HepG2 (cell line): ENCODE results near the gene SLIT3. TPM values are rescaled to one million over a fixed set of nuclear protein-coding genes. Genes with fewer than 3 reads are reported as not detected.

Source experiments
- ATAC-seq: fragments of 200-7000 bp; cut with Tn5 transposase; 3 replicates; pipeline ENCODE4 v1.9.1; 2020; ENCODE audit warnings: mild to moderate bottlenecking, moderate library complexity
- BruUV-seq: library from RNA; stranded (reverse); fragments of 400-500 nt; replicated peaks from 2 replicates; lab custom pipeline; 2021; lab: Mats Ljungman, UMichigan
- CTCF ChIA-PET: fragments of 300-600 bp; formaldehyde crosslinking; extraction: SDS; loops from one replicate; lab custom pipeline; 2021; ENCODE audit warnings: low total read pairs, inconsistent platforms, low intra/inter-chr PET ratio; lab: Yijun Ruan, JAX
- POLR2A ChIA-PET: fragments of 350-600 bp; sonication (Branson Sonifier 250); formaldehyde crosslinking; loops from one replicate; lab custom pipeline; 2020; ENCODE audit warnings: antibody characterized with exemption, inconsistent platforms; lab: Yijun Ruan, JAX
- DNase-seq: peaks from one replicate; pipeline ENCODE4 v3.0.0-alpha.2; 2015; ENCODE audit warnings: low spot score
- FAIRE-seq: peaks from 3 replicates; lab custom pipeline; 2011; peaks lifted over from hg19 to GRCh38; lab: Jason Lieb, UNC
- H2AFZ ChIP-seq: one replicate; pipeline ENCODE4 v1.6.1; 2011; ENCODE audit warnings: low read length, inconsistent platforms
- H3K27ac ChIP-seq: fragments of 300-600 bp; 3 replicates; pipeline ENCODE4 v1.8.0; 2011; ENCODE audit warnings: mixed run types, mild to moderate bottlenecking, mixed read lengths, low read length, inconsistent platforms; ENCODE audit not compliant: insufficient read depth; ENCODE audit errors: extremely low read length
- H3K27me3 ChIP-seq, 2 experiments: fragments of 200-600 bp in 1 of 2; 2 replicates in 1 of 2; 3 replicates in 1 of 2; pipeline versions ENCODE4 v1.6.0 to v1.8.0; 2011; ENCODE audit warnings: low read length in 2 of 2, mild to moderate bottlenecking in 2 of 2, moderate library complexity in 2 of 2, inconsistent platforms in 1 of 2; ENCODE audit not compliant: insufficient read depth in 2 of 2, control insufficient read depth in 1 of 2
- H3K36me3 ChIP-seq, 2 experiments: fragments of 200-600 bp in 1 of 2; replicated peaks in 1 of 2; 2 replicates in 1 of 2; 3 replicates in 1 of 2; pipeline versions ENCODE4 v1.5.1 to v1.8.0; 2011; ENCODE audit warnings: low read length in 2 of 2, inconsistent platforms in 1 of 2; ENCODE audit not compliant: insufficient read depth in 2 of 2, control insufficient read depth in 1 of 2
- H3K4me1 ChIP-seq: 2 replicates; pipeline ENCODE4 v1.5.1; 2012; ENCODE audit warnings: low read length, inconsistent platforms; ENCODE audit not compliant: insufficient read depth
- H3K4me2 ChIP-seq: 2 replicates; pipeline ENCODE4 v1.6.0; 2011; ENCODE audit warnings: low read depth, low read length, inconsistent platforms
- H3K4me3 ChIP-seq, 3 experiments: fragments of 200-600 bp in 1 of 3; sonication (generic), shearing (Covaris generic) in 1 of 3; replicated peaks in 1 of 3; 2 replicates each; pipeline ENCODE4 v1.5.1; 2011 to 2016; ENCODE audit warnings: low read length in 3 of 3, inconsistent platforms in 2 of 3, low read depth in 2 of 3, mild to moderate bottlenecking in 2 of 3, control low read depth in 1 of 3, mixed read lengths in 1 of 3; ENCODE audit not compliant: insufficient read depth in 1 of 3
- H3K79me2 ChIP-seq: one replicate; pipeline ENCODE4 v1.6.1; 2011; ENCODE audit warnings: low read length, inconsistent platforms; ENCODE audit not compliant: insufficient read depth
- H3K9ac ChIP-seq: 2 replicates; pipeline ENCODE4 v1.6.0; 2011; ENCODE audit warnings: mild to moderate bottlenecking, low read depth, low read length, inconsistent platforms; ENCODE audit not compliant: insufficient read depth
- H3K9me3 ChIP-seq: 2 replicates; pipeline ENCODE4 v1.5.1; 2012; ENCODE audit warnings: mild to moderate bottlenecking, low read length
- H4K20me1 ChIP-seq: 2 replicates; pipeline ENCODE4 v1.6.0; 2011; ENCODE audit warnings: inconsistent platforms, mild to moderate bottlenecking, low read length, moderate library complexity; ENCODE audit not compliant: insufficient read depth
- CHD4 ChIP-seq: fragments of 200-600 bp; sonication (generic); IDR thresholded peaks from 2 replicates; pipeline ENCODE4 v1.7.0; 2017; ENCODE audit warnings: mild to moderate bottlenecking, low read length, borderline replicate concordance
- FLYWCH1 ChIP-seq: sonication (generic); formaldehyde crosslinking; IDR thresholded peaks from 2 replicates; pipeline ENCODE4 v1.8.1; 2023; ENCODE audit warnings: mild to moderate bottlenecking, missing genetic modification reagents
- HDAC6 ChIP-seq: fragments of 200-600 bp; sonication (generic); IDR thresholded peaks from 2 replicates; pipeline ENCODE4 v1.7.0; 2017; ENCODE audit warnings: mild to moderate bottlenecking, antibody characterized with exemption, low read length, low read depth
- PAWR ChIP-seq: sonication (generic); formaldehyde crosslinking; IDR thresholded peaks from 2 replicates; pipeline ENCODE4 v1.4.0; 2020; ENCODE audit warnings: missing genetic modification reagents, mild to moderate bottlenecking, borderline replicate concordance
- PHF8 ChIP-seq: sonication (generic); formaldehyde crosslinking; IDR thresholded peaks from 2 replicates; pipeline ENCODE4 v1.5.0; 2020; ENCODE audit warnings: missing genetic modification reagents
- STAT6 ChIP-seq: sonication (generic); formaldehyde crosslinking; IDR thresholded peaks from 2 replicates; pipeline ENCODE4 v1.4.0; 2020; ENCODE audit warnings: missing genetic modification reagents, mild to moderate bottlenecking, borderline replicate concordance
- ZBTB3 ChIP-seq: sonication (generic); formaldehyde crosslinking; IDR thresholded peaks from 2 replicates; pipeline ENCODE4 v1.4.0; 2020; ENCODE audit warnings: low read depth, mild to moderate bottlenecking, moderate library complexity, missing genetic modification reagents, borderline replicate concordance
- ZNF160 ChIP-seq: sonication (generic); formaldehyde crosslinking; IDR thresholded peaks from 2 replicates; pipeline ENCODE4 v1.8.0; 2022; ENCODE audit warnings: mild to moderate bottlenecking, inconsistent platforms, missing genetic modification reagents
- ZNF274 ChIP-seq: sonication (generic); formaldehyde crosslinking; IDR thresholded peaks from 2 replicates; pipeline ENCODE4 v1.5.1; 2020; ENCODE audit warnings: mild to moderate bottlenecking, missing genetic modification reagents
- ZNF558 ChIP-seq: sonication (generic); formaldehyde crosslinking; IDR thresholded peaks from 2 replicates; pipeline ENCODE4 v1.9.0; 2022; ENCODE audit warnings: mild to moderate bottlenecking, missing genetic modification reagents, borderline replicate concordance
- ZNF792 ChIP-seq: IDR thresholded peaks from 2 replicates; pipeline ENCODE4 v1.6.1; 2016
- WGBS: methylation state at CpG from one replicate; pipeline ENCODE4 v1.1.6; 2017; ENCODE audit warnings: low lambda C conversion rate; 5-methylcytosine and 5-hydroxymethylcytosine counted together
- in situ Hi-C: cut with HindIII; loops from 2 replicates; pipeline ENCODE4 v1.10.0; 2017; ENCODE audit warnings: low pct_unique_long_range_greater_than_20kb; ENCODE audit not compliant: extremely low pct_ligation_motif_present
- intact Hi-C: fragments of 100-400 bp; cut with micrococcal nuclease; formaldehyde crosslinking; loops from one replicate; pipeline ENCODE4 v1.10.0; 2022; ENCODE audit not compliant: unreplicated experiment
- polyA plus RNA-seq, 8 experiments: library from polyadenylated mRNA; depleted of rRNA in 3 of 8; stranded (reverse) in 7 of 8; unstranded in 1 of 8; fragments of >200 nt; fragmentation: Illumina TruSeq in 4 of 8; extraction: Trizol in 4 of 8; gene quantifications; 2 replicates each; pipeline versions ENCODE4 v1.2.1 to v1.2.3, GENCODE V29; 2011 to 2016; ENCODE audit warnings: low read depth in 4 of 8, missing spikeins in 1 of 8, mixed read lengths in 1 of 8; ENCODE audit not compliant: insufficient read depth in 1 of 8
- total RNA-seq, 5 experiments: library from RNA; depleted of rRNA; stranded (reverse); fragments of >200 nt; fragmentation: Illumina TruSeq; extraction: Trizol; gene quantifications; 2 replicates each; pipeline ENCODE4 v1.2.3, GENCODE V29; 2016; ENCODE audit warnings: low read depth in 1 of 5
- TF ChIP-seq, protein P1 (sequence below): sonication (generic); formaldehyde crosslinking; IDR thresholded peaks from 2 replicates; pipeline ENCODE4 v1.5.0; 2020; ENCODE audit warnings: missing genetic modification reagents
- TF ChIP-seq, protein P2 (sequence below): sonication (generic); formaldehyde crosslinking; IDR thresholded peaks from 2 replicates; pipeline ENCODE4 v1.8.0; 2022; ENCODE audit warnings: mild to moderate bottlenecking, missing genetic modification reagents, moderate library complexity

SLIT3 gene
- total and polyA plus RNA-seq, 2 of the 13 experiments (the other 11 are each of a cell fraction or from before 2014, with no cell fraction given) = not detected

DNA sequence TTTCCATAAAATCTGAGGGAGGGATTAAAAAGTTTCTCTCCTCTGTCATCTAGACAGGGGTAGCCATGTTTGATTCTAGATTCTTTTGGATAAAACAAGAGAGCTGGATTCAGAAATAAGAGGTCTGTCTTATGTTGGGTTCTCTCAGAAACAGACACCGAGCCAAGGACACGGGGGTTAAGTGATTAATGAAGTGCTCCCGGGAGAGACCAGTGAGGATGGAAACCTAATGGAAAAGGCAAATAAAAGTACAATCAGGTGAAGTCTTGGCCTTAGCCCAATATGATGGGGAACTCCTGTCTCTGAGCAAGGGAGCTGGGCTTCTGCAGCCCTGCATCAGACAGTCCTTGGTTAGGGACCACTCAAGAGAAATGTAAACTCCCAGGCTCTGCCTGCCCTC is 413.0 kb downstream of the SLIT3 start (continued):
- TF ChIP-seq PAWR (CRISPR knock-in tag) (no peak), ZBTB3 (CRISPR knock-in tag) (no peak), PHF8 (no peak), ZNF160 (no peak), HDAC6 (no peak)
- TF ChIP-seq, all 625 proteins: peak for 0

DNA sequence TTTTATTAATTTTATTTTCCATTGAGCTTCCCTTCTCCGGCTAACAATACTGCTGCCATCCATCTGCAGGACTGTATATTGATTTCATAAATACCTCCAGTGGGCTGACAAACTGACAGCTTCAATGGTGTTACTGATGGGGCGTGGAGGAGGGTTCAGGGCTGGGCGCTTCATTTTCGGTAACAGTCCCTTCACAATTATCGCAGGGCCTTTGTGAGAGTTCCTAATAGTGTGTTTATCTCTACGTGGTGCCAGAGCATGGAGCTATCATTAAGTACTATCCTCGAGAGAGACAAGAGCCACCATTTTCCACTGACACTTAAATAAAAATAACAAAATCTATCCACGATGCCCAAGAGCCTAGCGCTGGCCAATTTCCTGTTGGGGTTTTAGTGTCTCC is 414.8 kb downstream of the SLIT3 start:
- FAIRE-seq = no peak
- BruUV-seq = no TSS peak
- Histone ChIP-seq H3K36me3 (no peaks in the 10 kb centered on the region), H4K20me1 (no peaks in the 10 kb centered on the region), H3K9me3 (no peaks in the 10 kb centered on the region), H3K27me3 (peaks cover 2 to 13% of the 10 kb centered on the region in 2 experiments; a peak in 1 of 5 replicates), H3K4me1 (no peaks in the 10 kb centered on the region), H3K79me2 (no peaks in the 10 kb centered on the region), H3K9ac (no peak overlapping the region), H3K4me2 (no peak overlapping the region), H3K4me3 (no peak overlapping the region), H2AFZ (no peak overlapping the region), H3K27ac (no peak overlapping the region)
- ATAC-seq = no peak
- in situ Hi-C loops (no loop called here), intact Hi-C loops (no loop called here)
- 49% methylated on average over 9 of the region's 9 CpGs for WGBS
- no peak for DNase-seq
- TF ChIP-seq STAT6 (CRISPR knock-in tag) (no peak), ZNF558 (CRISPR knock-in tag) (no peak), FLYWCH1 (CRISPR knock-in tag) (no peak), CHD4 (no peak), ZNF274 (CRISPR knock-in tag) (no peak), ZNF792 (CRISPR knock-in tag) (no peak)
- TF ChIP-seq, protein P1, sequence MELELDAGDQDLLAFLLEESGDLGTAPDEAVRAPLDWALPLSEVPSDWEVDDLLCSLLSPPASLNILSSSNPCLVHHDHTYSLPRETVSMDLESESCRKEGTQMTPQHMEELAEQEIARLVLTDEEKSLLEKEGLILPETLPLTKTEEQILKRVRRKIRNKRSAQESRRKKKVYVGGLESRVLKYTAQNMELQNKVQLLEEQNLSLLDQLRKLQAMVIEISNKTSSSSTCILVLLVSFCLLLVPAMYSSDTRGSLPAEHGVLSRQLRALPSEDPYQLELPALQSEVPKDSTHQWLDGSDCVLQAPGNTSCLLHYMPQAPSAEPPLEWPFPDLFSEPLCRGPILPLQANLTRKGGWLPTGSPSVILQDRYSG (CRISPR knock-in tag) = no peak
- TF ChIP-seq, protein P2, sequence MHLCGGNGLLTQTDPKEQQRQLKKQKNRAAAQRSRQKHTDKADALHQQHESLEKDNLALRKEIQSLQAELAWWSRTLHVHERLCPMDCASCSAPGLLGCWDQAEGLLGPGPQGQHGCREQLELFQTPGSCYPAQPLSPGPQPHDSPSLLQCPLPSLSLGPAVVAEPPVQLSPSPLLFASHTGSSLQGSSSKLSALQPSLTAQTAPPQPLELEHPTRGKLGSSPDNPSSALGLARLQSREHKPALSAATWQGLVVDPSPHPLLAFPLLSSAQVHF = no peak
- CTCF ChIA-PET = no interaction called here
- POLR2A ChIA-PET = no interaction called here
